AG09319 (cell line): Measurements from ENCODE around the gene GPR42.

Experiments
- DNase-seq: peaks from one replicate; pipeline ENCODE4 v3.0.0-alpha.2; 2010; ENCODE audit warnings: low read depth; ENCODE audit errors: extremely low read depth
- CTCF ChIP-seq: IDR thresholded peaks from 2 replicates; pipeline ENCODE4 v1.5.1; 2011; ENCODE audit warnings: low read depth, mild to moderate bottlenecking, inconsistent platforms, low read length, moderate library complexity

Gene GPR42

GRCh38 chr19:35381318-35381717 lies 10.4 kb downstream of the GPR42 start:
- DNase-seq, result no peak
- no peak for TF ChIP-seq CTCF

- no peak for DNase-seq
- TF ChIP-seq CTCF, result no peak
These were observed 11.1 kb downstream of the GPR42 start for GRCh38 chr19:35381926-35382325.

GRCh38 chr19:35383536-35383935 lies 12.7 kb downstream of the GPR42 start:
- DNase-seq, result no peak
- TF ChIP-seq CTCF, result no peak

GRCh38 chr19:35388277-35389054 lies 17.6 kb downstream of the GPR42 start:
- DNase-seq, result no peak
- no peak for TF ChIP-seq CTCF

- no peak for DNase-seq
- TF ChIP-seq CTCF, result no peak
These were observed 18.5 kb downstream of the GPR42 start for GRCh38 chr19:35389192-35389861.

- TF ChIP-seq CTCF, result no peak
- DNase-seq, result no peak
These were observed 22.2 kb downstream of the GPR42 start for GRCh38 chr19:35392742-35393715.
